H1 (cell line): ENCODE results near the gene PDK2. TPM values are rescaled to one million over a fixed set of nuclear protein-coding genes. Genes with fewer than 3 reads are reported as not detected.

Experiments
- BACH1 ChIP-seq: IDR thresholded peaks from 2 replicates; pipeline ENCODE4 v1.6.1; 2012; ENCODE audit warnings: low read length, improper control_type of control experiment
- BCL11A ChIP-seq, 2 experiments: IDR thresholded peaks; one replicate each; pipeline ENCODE4 v1.6.1; 2011; ENCODE audit warnings: low read depth in 2 of 2, low read length in 2 of 2, mild to moderate bottlenecking in 2 of 2
- BRCA1 ChIP-seq: IDR thresholded peaks from 2 replicates; pipeline ENCODE4 v1.6.1; 2012; ENCODE audit warnings: low read depth, low read length, improper control_type of control experiment
- CHD7 ChIP-seq: fragments of 300-600 bp; sonication (generic); IDR thresholded peaks from 2 replicates; pipeline ENCODE4 v1.7.1; 2012; ENCODE audit warnings: low read length, moderate library complexity, mild to moderate bottlenecking, inconsistent platforms; ENCODE audit not compliant: insufficient replicate concordance
- JUN ChIP-seq: IDR thresholded peaks from 2 replicates; pipeline ENCODE4 v1.6.1; 2011; ENCODE audit warnings: low read depth, mild to moderate bottlenecking, improper control_type of control experiment, low read length
- KDM1A ChIP-seq: fragments of 200-600, 300-600 bp; sonication (generic); IDR thresholded peaks from 2 replicates; pipeline ENCODE4 v1.7.1; 2016; ENCODE audit warnings: mild to moderate bottlenecking, low read length, borderline replicate concordance
- KDM5A ChIP-seq: fragments of 200-600 bp; IDR thresholded peaks from 2 replicates; pipeline ENCODE4 v1.7.1; 2012; ENCODE audit warnings: mild to moderate bottlenecking, low read length, inconsistent platforms, mixed read lengths
- PHF8 ChIP-seq: fragments of 200-600 bp; sonication (generic); conservative IDR thresholded peaks from 2 replicates; pipeline ENCODE4 v1.7.1; 2012; ENCODE audit warnings: low read depth, mild to moderate bottlenecking, inconsistent platforms, low read length, moderate library complexity
- POLR2A ChIP-seq, 2 experiments: IDR thresholded peaks; 1 replicate in 1 of 2; 2 replicates in 1 of 2; pipeline ENCODE4 v1.6.1; 2011; ENCODE audit warnings: low read depth in 2 of 2, low read length in 2 of 2, mild to moderate bottlenecking in 2 of 2; ENCODE audit errors: control extremely low read depth in 1 of 2
- TAF1 ChIP-seq: IDR thresholded peaks from 2 replicates; pipeline ENCODE4 v1.6.1; 2011; ENCODE audit warnings: mild to moderate bottlenecking, low read depth, low read length
- ZNF274 ChIP-seq: IDR thresholded peaks from 2 replicates; pipeline ENCODE4 v1.7.0; 2012; ENCODE audit warnings: low read length, borderline replicate concordance; ENCODE audit errors: extremely low read depth
- polyA plus RNA-seq, 7 experiments: library from polyadenylated mRNA; depleted of rRNA in 3 of 7; stranded (reverse) in 5 of 7; unstranded in 2 of 7; fragments of >200 nt in 5 of 7; fragments of 200-250 nt in 2 of 7; gene quantifications; 1 replicate in 5 of 7; 2 replicates in 1 of 7; 4 replicates in 1 of 7; pipeline versions ENCODE4 v1.2.1 to v1.2.3, GENCODE V29; 2011 to 2013; ENCODE audit warnings: missing spikeins in 2 of 7, mixed read lengths in 2 of 7
- total RNA-seq: library from RNA; stranded (reverse); fragmentation: NEBNext Ultra II Directional; extraction: Animal tissue kit (Norgen Biotek cat#: 25700); gene quantifications from 2 replicates; pipeline ENCODE4 v1.2.1, GENCODE V29; 2021

Gene PDK2
- total and polyA plus RNA-seq, 2 of the 8 experiments (the other 6 are each of a cell fraction or from before 2014, with no cell fraction given) = 18.3 to 121 TPM

GRCh38 chr17:50056217-50056960 is 38.8 kb upstream of the PDK2 start (continued):
- TF ChIP-seq PHF8 = peak; percentile 40; the same call in 1 of the 2 replicates
- no peak for TF ChIP-seq POLR2A (IDR thresholded peaks at IDR 0.05; ENCODE audit: control extremely low read depth in 1 of 2, low read depth in 2 of 2, low read length in 2 of 2)
- TF ChIP-seq KDM5A = no peak
- peak; percentile 47; the same call in 1 of the 2 replicates for TF ChIP-seq TAF1
- TF ChIP-seq JUN = no peak
- no peak for TF ChIP-seq BCL11A (IDR thresholded peaks at IDR 0.05; ENCODE audit: low read depth in 2 of 2, low read length in 2 of 2)
- TF ChIP-seq ZNF274 = no peak
- TF ChIP-seq BRCA1 = no peak
- TF ChIP-seq CHD7 = no peak
- 0 out of 2 replicates have a peak, but pooled peaks have one; percentile 6 for TF ChIP-seq KDM1A
- TF ChIP-seq BACH1 = no peak; the same call in 1 of the 2 replicates
